Activated CD8-positive, alpha-beta T cell treated with anti-CD3 and anti-CD28 coated beads, Interleukin-2, amount 10 ng/mL, durations not matched to agents 7 days and 5 days (primary cell): ENCODE results near the gene EFHD2. TPM values are rescaled to one million over a fixed set of nuclear protein-coding genes. Genes with fewer than 3 reads are reported as not detected.
"Not testable (repeated sequence)": the region's sequence is repeated elsewhere in the genome, so short reads cannot be mapped to it uniquely, and the experiment has no call there.

Source experiments
- ATAC-seq: fragments of 150-1000 bp; cut with Tn5 transposase; one replicate; pipeline ENCODE4 v1.10.0; 2021; ENCODE audit warnings: moderate library complexity
- CTCF ChIA-PET: fragments of 350-600 bp; sonication (Branson Sonifier 250); formaldehyde crosslinking; loops from one replicate; lab custom pipeline; 2021; ENCODE audit warnings: antibody characterized with exemption; lab: Charles Lee
- POLR2A ChIA-PET: fragments of 350-600 bp; sonication (Branson Sonifier 250); formaldehyde crosslinking; loops from one replicate; lab custom pipeline; 2021; ENCODE audit warnings: antibody characterized with exemption; lab: Charles Lee
- DNase-seq: peaks from one replicate; pipeline ENCODE4 v3.0.0-alpha.2; 2020
- H3K27ac Mint-ChIP-seq: one replicate; pipeline ENCODE4 v1.8.0; 2021; ENCODE audit warnings: mild to moderate bottlenecking, mixed read lengths
- H3K27me3 Mint-ChIP-seq: one replicate; pipeline ENCODE4 v1.8.0; 2021; ENCODE audit warnings: low read depth, mixed read lengths
- H3K36me3 Mint-ChIP-seq: one replicate; pipeline ENCODE4 v1.8.0; 2021; ENCODE audit warnings: low read depth, mixed read lengths
- H3K4me1 Mint-ChIP-seq: one replicate; pipeline ENCODE4 v1.8.0; 2021; ENCODE audit warnings: low read depth, mixed read lengths
- H3K4me3 Mint-ChIP-seq: one replicate; pipeline ENCODE4 v1.8.0; 2021; ENCODE audit warnings: mild to moderate bottlenecking, mixed read lengths
- H3K9me3 Mint-ChIP-seq: one replicate; pipeline ENCODE4 v1.8.0; 2022; ENCODE audit warnings: mixed read lengths; ENCODE audit not compliant: insufficient read depth
- total RNA-seq, 2 experiments: library from RNA; stranded (reverse); gene quantifications; one replicate each; pipeline ENCODE4 v1.2.3, GENCODE V29; 2021

EFHD2 gene
- total RNA-seq, 2 experiments from 2014 or later = 71.0 to 71.8 TPM

- CTCF ChIA-PET = interaction anchor here (7.5 kb wide), 1 partner anchor 104 kb away, joined by 109 read pairs; no protein-coding TSS in a partner anchor
- ATAC-seq (no peak), DNase-seq (no peak)
- Mint-ChIP-seq H3K9me3 (no peaks in the 10 kb centered on the region), H3K4me1 (peaks cover 20% of the 10 kb centered on the region), H3K27ac (no peak overlapping the region), H3K36me3 (peaks cover 16% of the 10 kb centered on the region), H3K27me3 (no peaks in the 10 kb centered on the region), H3K4me3 (no peak overlapping the region)
- POLR2A ChIA-PET = no interaction called here
Measured at GRCh38 chr1:15427280-15427666, 17.6 kb downstream of the EFHD2 start.

- not testable (repeated sequence) for ATAC-seq, H3K27ac Mint-ChIP-seq, H3K27me3 Mint-ChIP-seq, DNase-seq, H3K9me3 Mint-ChIP-seq, H3K4me3 Mint-ChIP-seq
- ChIA-PET POLR2A (interaction anchor here (1.8 kb wide), 1 partner anchor 105 kb away, joined by 7 read pairs; no protein-coding TSS in a partner anchor), CTCF (interaction anchor here (1.3 to 7.5 kb wide), 2 partner anchors 81 to 105 kb away, joined by 3 to 109 read pairs; no protein-coding TSS in a partner anchor)
- peaks cover 20% of the 10 kb centered on the region for H3K4me1 Mint-ChIP-seq
- peaks cover 16% of the 10 kb centered on the region for H3K36me3 Mint-ChIP-seq
Measured at GRCh38 chr1:15428252-15428651, 18.6 kb downstream of the EFHD2 start.

- H3K27ac Mint-ChIP-seq = no peak overlapping the region
- POLR2A ChIA-PET = interaction anchor here (1.8 kb wide), 1 partner anchor 106 kb away, joined by 7 read pairs; no protein-coding TSS in a partner anchor
- no peaks in the 10 kb centered on the region for H3K27me3 Mint-ChIP-seq
- no peaks in the 10 kb centered on the region for H3K9me3 Mint-ChIP-seq
- H3K4me1 Mint-ChIP-seq = peaks cover 20% of the 10 kb centered on the region
- no peak overlapping the region for H3K4me3 Mint-ChIP-seq
- CTCF ChIA-PET = interaction anchor here (1.3 to 7.5 kb wide), 2 partner anchors 82 to 105 kb away, joined by 3 to 109 read pairs; no protein-coding TSS in a partner anchor
- ATAC-seq (no peak), DNase-seq (no peak)
- H3K36me3 Mint-ChIP-seq = peaks cover 16% of the 10 kb centered on the region
Measured at GRCh38 chr1:15428815-15429435, 19.2 kb downstream of the EFHD2 start.

DNA sequence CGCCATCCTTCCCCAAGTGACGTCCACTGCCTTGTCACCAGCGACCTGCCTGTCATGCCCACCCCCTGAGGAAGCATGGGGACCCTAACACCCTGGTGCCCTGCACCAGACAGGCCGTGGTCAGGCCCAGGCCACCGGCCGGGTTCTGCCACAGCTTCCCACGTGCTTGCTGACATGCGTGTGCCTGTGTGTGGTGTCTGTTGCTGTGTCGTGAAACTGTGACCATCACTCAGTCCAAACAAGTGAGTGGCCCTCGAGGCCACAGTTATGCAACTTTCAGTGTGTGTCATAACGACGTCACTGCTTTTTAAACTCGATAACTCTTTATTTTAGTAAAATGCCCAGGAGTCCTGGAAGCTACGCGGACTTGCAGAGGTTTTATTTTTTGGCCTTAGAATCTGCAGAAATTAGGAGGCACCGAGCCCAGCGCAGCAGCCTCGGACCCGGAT, 20.0 kb downstream of the EFHD2 start:
- DNase-seq = no peak
- Mint-ChIP-seq H3K27me3 (no peaks in the 10 kb centered on the region), H3K4me1 (peaks cover 15% of the 10 kb centered on the region), H3K9me3 (no peaks in the 10 kb centered on the region), H3K4me3 (no peak overlapping the region), H3K36me3 (peaks cover 16% of the 10 kb centered on the region), H3K27ac (no peak overlapping the region)
- ChIA-PET POLR2A (interaction anchor here (1.8 kb wide), 1 partner anchor 106 kb away, joined by 7 read pairs; no protein-coding TSS in a partner anchor), CTCF (interaction anchor here (1.4 to 7.5 kb wide), 3 partner anchors 8 to 106 kb away, joined by 3 to 109 read pairs (median 7); no protein-coding TSS in a partner anchor)
- ATAC-seq = no peak

DNA sequence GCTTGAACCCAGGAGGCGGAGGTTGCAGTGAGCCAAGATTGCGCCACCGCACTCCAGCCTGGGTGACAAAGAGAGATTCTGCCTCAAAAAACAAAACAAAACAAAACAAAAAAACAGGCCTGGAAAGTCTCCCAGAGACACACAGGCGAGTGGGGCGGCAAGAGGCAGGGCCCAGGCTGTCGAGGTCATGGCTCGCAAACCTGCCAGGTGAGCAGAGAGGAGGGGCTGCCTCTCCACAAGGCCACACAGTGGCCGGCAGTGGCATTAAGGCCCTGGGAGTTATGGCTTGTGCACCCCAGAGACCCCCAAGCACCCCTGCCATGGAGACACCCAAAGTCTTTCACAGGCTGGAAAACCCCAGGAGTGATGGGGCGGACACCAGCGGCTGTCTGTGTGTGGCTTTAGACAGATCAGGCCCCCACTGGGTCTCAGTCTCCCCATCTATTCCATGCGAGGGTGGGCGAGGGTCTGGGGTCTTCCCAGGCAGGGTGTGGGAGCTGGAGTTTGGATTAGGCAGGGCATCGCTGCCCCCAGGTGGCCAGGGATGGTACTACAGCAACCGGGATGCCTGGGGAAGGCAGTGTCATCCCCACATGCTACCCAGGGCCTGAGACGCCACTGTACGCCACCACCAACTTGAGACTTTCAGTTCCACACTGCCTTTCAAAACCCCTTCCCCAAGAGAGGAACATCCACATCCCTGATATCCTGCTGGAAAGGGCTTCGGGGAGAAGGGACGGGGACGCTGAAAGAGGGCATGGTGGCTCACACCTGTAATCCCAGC, 21.3 kb downstream of the EFHD2 start:
- Mint-ChIP-seq H3K27me3 (no peaks in the 10 kb centered on the region), H3K9me3 (no peaks in the 10 kb centered on the region), H3K36me3 (peaks cover 11% of the 10 kb centered on the region), H3K27ac (no peak overlapping the region), H3K4me1 (peaks cover 8% of the 10 kb centered on the region), H3K4me3 (no peak overlapping the region)
- DNase-seq (peak; percentile 74), ATAC-seq (peak; percentile 56)
- ChIA-PET CTCF (interaction anchor here (0.6 to 7.5 kb wide), 16 partner anchors 8 to 302 kb away, joined by 3 to 109 read pairs (median 5); no protein-coding TSS in a partner anchor), POLR2A (interaction anchor here (0.7 to 1.3 kb wide), 2 partner anchors 108 to 303 kb away, joined by 3 read pairs; no protein-coding TSS in a partner anchor)

DNA sequence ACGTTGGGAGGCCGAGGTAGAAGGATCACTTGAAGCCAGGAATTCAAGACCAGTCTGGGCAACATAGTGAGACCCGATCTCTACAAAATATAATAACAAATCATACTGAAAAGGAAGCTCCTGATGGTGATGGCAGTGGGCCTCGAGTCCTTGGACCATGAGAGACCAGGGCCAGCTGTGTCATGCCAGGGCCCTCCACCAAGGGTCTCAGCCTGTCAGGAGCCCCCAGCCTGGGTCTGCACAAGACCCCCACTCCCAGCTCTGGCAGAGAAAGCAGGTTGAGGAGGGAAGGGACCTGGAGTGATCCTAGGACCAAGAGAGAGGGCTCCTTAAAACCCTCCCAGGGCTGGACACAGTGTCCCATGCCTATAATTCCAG, 21.9 kb downstream of the EFHD2 start:
- Mint-ChIP-seq H3K4me3 (no peak overlapping the region), H3K27ac (no peak overlapping the region), H3K36me3 (peaks cover 5% of the 10 kb centered on the region), H3K4me1 (peaks cover 2% of the 10 kb centered on the region), H3K9me3 (no peaks in the 10 kb centered on the region), H3K27me3 (no peaks in the 10 kb centered on the region)
- ChIA-PET POLR2A (interaction anchor here (0.7 to 1.3 kb wide), 2 partner anchors 108 to 303 kb away, joined by 3 read pairs; no protein-coding TSS in a partner anchor), CTCF (interaction anchor here (0.5 to 7.5 kb wide), 19 partner anchors 9 to 303 kb away, joined by 3 to 109 read pairs (median 4); no protein-coding TSS in a partner anchor)
- DNase-seq (no peak), ATAC-seq (no peak)

DNA sequence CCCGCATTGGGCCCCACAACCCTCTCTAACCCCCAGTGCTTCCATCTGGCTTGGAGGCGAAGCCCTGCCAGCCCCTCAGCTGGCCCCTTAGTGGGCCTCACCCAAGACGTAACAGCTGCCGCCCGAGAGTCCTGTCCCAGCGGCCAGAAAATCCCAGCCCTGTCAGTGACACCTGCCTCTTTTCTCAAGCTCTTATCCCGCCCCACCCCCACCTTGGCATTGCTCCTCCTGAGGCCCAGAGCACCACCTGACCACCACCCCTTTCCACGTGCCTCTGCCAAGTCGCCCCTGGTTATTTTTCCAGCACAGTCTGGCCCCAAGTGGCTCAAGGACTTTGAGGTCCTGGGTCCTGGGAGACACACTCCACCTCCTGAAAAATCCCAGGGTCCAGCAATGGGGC, 22.6 kb downstream of the EFHD2 start:
- no peaks in the 10 kb centered on the region for H3K4me1 Mint-ChIP-seq
- H3K36me3 Mint-ChIP-seq = peaks cover 3% of the 10 kb centered on the region
- no peaks in the 10 kb centered on the region for H3K27me3 Mint-ChIP-seq
- ChIA-PET POLR2A (interaction anchor here (1.3 kb wide), 1 partner anchor 109 kb away, joined by 3 read pairs; no protein-coding TSS in a partner anchor), CTCF (interaction anchor here (0.9 to 7.5 kb wide), 9 partner anchors 9 to 115 kb away, joined by 3 to 109 read pairs (median 6); no protein-coding TSS in a partner anchor)
- H3K27ac Mint-ChIP-seq = no peak overlapping the region
- H3K4me3 Mint-ChIP-seq = no peak overlapping the region
- ATAC-seq (no peak), DNase-seq (no peak)
- no peaks in the 10 kb centered on the region for H3K9me3 Mint-ChIP-seq

DNA sequence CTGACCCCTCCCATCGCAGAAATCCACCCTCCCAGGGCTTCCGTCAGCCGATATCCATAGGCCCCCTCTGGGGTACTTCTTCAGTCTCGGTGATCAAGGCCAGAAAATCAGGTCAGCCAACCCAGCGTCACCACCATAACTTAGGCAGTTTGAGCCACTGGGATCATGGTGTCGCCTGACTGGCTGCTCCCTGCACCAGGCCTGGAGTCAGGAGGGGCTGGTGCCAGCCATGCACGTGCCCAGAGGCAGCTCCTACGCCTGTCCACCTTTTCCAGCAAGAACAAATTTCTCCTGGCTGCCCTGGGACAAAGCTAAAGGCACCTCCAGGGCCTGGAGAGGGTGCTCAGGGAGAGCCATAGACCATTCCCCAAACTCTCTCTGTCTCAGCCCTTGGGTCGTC, 23.8 kb downstream of the EFHD2 start:
- ChIA-PET POLR2A (interaction anchor here (0.8 kb wide), 1 partner anchor 22 kb away, joined by 3 read pairs; no protein-coding TSS in a partner anchor), CTCF (interaction anchor here (1.3 to 7.5 kb wide), 2 partner anchors 16 to 110 kb away, joined by 3 to 109 read pairs; no protein-coding TSS in a partner anchor)
- Mint-ChIP-seq H3K9me3 (no peaks in the 10 kb centered on the region), H3K27ac (no peak overlapping the region), H3K27me3 (no peaks in the 10 kb centered on the region), H3K4me1 (no peaks in the 10 kb centered on the region), H3K4me3 (no peak overlapping the region), H3K36me3 (no peaks in the 10 kb centered on the region)
- ATAC-seq = no peak
- no peak for DNase-seq

GRCh38 chr1:15434739-15435138, 25.1 kb downstream of the EFHD2 start:
- H3K9me3 Mint-ChIP-seq, H3K27ac Mint-ChIP-seq, ATAC-seq, POLR2A ChIA-PET, H3K27me3 Mint-ChIP-seq, H3K4me1 Mint-ChIP-seq, H3K4me3 Mint-ChIP-seq, DNase-seq, H3K36me3 Mint-ChIP-seq: not testable (repeated sequence)
- CTCF ChIA-PET = interaction anchor here (1.3 to 3.7 kb wide), 2 partner anchors 18 to 111 kb away, joined by 3 to 21 read pairs; no protein-coding TSS in a partner anchor

DNA sequence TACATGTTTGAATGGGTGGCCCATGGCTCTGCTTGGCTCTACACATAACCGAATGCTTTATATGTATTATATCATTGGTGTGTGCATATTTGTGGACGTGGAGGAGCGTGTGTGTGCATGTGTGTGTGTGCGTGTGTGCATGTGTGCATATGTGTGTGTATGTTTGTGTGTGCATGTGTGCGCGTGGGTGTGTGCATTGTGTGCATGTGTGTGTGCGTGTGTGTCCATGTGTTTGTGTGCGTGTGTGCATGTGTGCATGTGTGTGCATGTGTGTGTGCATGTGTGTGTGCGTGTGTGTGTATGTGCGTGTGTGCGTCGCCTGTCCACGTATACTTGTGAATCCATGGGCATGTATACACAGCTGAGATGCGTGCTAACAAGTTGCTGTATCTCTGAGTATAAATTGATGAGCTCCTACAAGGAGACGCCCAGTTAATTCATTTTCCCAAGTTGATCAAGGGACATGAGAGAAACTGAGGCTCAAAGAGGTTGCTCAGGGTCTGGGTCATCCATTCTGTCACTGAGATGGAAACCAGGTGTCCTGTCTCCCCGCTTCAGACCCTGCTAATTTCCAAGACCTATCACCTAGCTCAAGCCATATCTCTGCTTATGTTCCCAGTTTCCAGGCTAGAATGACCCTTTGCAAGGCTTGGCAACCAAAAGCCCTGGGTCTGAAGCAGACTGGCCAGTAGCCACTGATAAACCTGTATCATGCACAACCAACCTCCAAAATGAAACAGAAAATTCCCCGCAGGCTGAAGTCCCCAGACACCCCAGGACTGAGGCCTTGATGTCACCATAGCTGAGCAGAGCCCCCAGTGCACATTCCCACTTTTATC, 25.8 kb downstream of the EFHD2 start:
- Mint-ChIP-seq H3K36me3 (no peaks in the 10 kb centered on the region), H3K9me3 (no peaks in the 10 kb centered on the region), H3K27ac (no peak overlapping the region), H3K4me1 (no peaks in the 10 kb centered on the region), H3K4me3 (no peak overlapping the region), H3K27me3 (no peaks in the 10 kb centered on the region)
- CTCF ChIA-PET = interaction anchor here (3.7 kb wide), 1 partner anchor 112 kb away, joined by 21 read pairs; no protein-coding TSS in a partner anchor
- POLR2A ChIA-PET = no interaction called here
- no peak for DNase-seq
- ATAC-seq = no peak
